Mesenchymal stem cell (in vitro differentiated cells and primary cell): ENCODE data around the gene ZBED1.

Source experiments
- DNase-seq: peaks from one replicate; pipeline ENCODE4 v3.0.0-alpha.2; 2013
- H2AFZ ChIP-seq: one replicate; pipeline ENCODE4 v1.6.1; 2013; ENCODE audit warnings: low read depth, mild to moderate bottlenecking, control low read depth, inconsistent platforms, low read length, moderate library complexity
- H2AK5ac ChIP-seq: 2 replicates; pipeline ENCODE4 v1.6.1; 2013; ENCODE audit warnings: low read length, moderate library complexity, mild to moderate bottlenecking, inconsistent platforms; ENCODE audit not compliant: severe bottlenecking
- H2BK120ac ChIP-seq: one replicate; pipeline ENCODE4 v1.6.1; 2013; ENCODE audit warnings: low read depth, mild to moderate bottlenecking, inconsistent platforms, low read length, moderate library complexity
- H2BK12ac ChIP-seq, 2 experiments: one replicate each; pipeline ENCODE4 v1.6.1; 2013; ENCODE audit warnings: inconsistent platforms in 2 of 2, low read length in 2 of 2, mild to moderate bottlenecking in 2 of 2, moderate library complexity in 2 of 2, control low read depth in 1 of 2
- H2BK15ac ChIP-seq: one replicate; pipeline ENCODE4 v1.6.1; 2013; ENCODE audit warnings: mild to moderate bottlenecking, low read depth, inconsistent platforms; ENCODE audit not compliant: poor library complexity, severe bottlenecking
- H2BK5ac ChIP-seq: 2 replicates; pipeline ENCODE4 v1.6.1; 2013; ENCODE audit warnings: low read depth, mild to moderate bottlenecking, low read length, control low read depth, inconsistent platforms; ENCODE audit not compliant: poor library complexity, severe bottlenecking
- H3K14ac ChIP-seq, 2 experiments: one replicate each; pipeline ENCODE4 v1.6.1; 2013; ENCODE audit warnings: inconsistent platforms in 2 of 2, low read length in 2 of 2, control low read depth in 1 of 2, mild to moderate bottlenecking in 1 of 2, moderate library complexity in 1 of 2
- H3K18ac ChIP-seq, 2 experiments: one replicate each; pipeline ENCODE4 v1.6.1; 2013; ENCODE audit warnings: inconsistent platforms in 2 of 2, low read length in 2 of 2, control low read depth in 1 of 2, low read depth in 1 of 2, mild to moderate bottlenecking in 1 of 2
- H3K23ac ChIP-seq, 2 experiments: one replicate each; pipeline ENCODE4 v1.6.1; 2013; ENCODE audit warnings: inconsistent platforms in 2 of 2, low read length in 2 of 2, mild to moderate bottlenecking in 2 of 2, moderate library complexity in 2 of 2, control low read depth in 1 of 2
- H3K27ac ChIP-seq: 2 replicates; pipeline ENCODE4 v1.5.1; 2013; ENCODE audit warnings: mild to moderate bottlenecking, moderate library complexity, low read length, control low read depth, inconsistent platforms; ENCODE audit not compliant: poor library complexity, severe bottlenecking
- H3K27me3 ChIP-seq, 2 experiments: 2 replicates each; pipeline versions ENCODE4 v1.6.1 to v1.7.0; 2013; ENCODE audit warnings: low read length in 2 of 2, mild to moderate bottlenecking in 2 of 2, moderate library complexity in 2 of 2, control low read depth in 1 of 2, inconsistent platforms in 1 of 2; ENCODE audit not compliant: control insufficient read depth in 1 of 2, insufficient read depth in 1 of 2
- H3K36me3 ChIP-seq, 2 experiments: 2 replicates each; pipeline versions ENCODE4 v1.6.1 to v1.7.0; 2013; ENCODE audit warnings: low read length in 2 of 2, control low read depth in 1 of 2, inconsistent platforms in 1 of 2, low read depth in 1 of 2, mild to moderate bottlenecking in 1 of 2; ENCODE audit not compliant: insufficient read depth in 2 of 2, control insufficient read depth in 1 of 2
- H3K4ac ChIP-seq, 2 experiments: one replicate each; pipeline ENCODE4 v1.6.1; 2013; ENCODE audit warnings: inconsistent platforms in 2 of 2, low read length in 2 of 2, mild to moderate bottlenecking in 2 of 2, moderate library complexity in 2 of 2, control low read depth in 1 of 2, low read depth in 1 of 2
- H3K4me1 ChIP-seq: 2 replicates; pipeline ENCODE4 v1.6.1; 2013; ENCODE audit warnings: low read depth, low read length, control low read depth; ENCODE audit not compliant: control insufficient read depth, insufficient read depth
- H3K4me2 ChIP-seq: 2 replicates; pipeline ENCODE4 v1.6.1; 2013; ENCODE audit warnings: low read length, mild to moderate bottlenecking, inconsistent platforms; ENCODE audit not compliant: poor library complexity, severe bottlenecking
- H3K4me3 ChIP-seq, 2 experiments: 2 replicates each; pipeline versions ENCODE4 v1.5.1 to v1.7.0; 2013; ENCODE audit warnings: low read length in 2 of 2, mild to moderate bottlenecking in 2 of 2, control low read depth in 1 of 2, low read depth in 1 of 2; ENCODE audit not compliant: insufficient read depth in 1 of 2
- H3K79me1 ChIP-seq: replicated peaks from 2 replicates; pipeline ENCODE4 v1.6.1; 2013; ENCODE audit warnings: mild to moderate bottlenecking, control low read depth, low read length, inconsistent platforms; ENCODE audit not compliant: poor library complexity, severe bottlenecking
- H3K9ac ChIP-seq: 2 replicates; pipeline ENCODE4 v1.7.0; 2013; ENCODE audit warnings: mild to moderate bottlenecking, low read length, moderate library complexity
- H3K9me3 ChIP-seq: 2 replicates; pipeline ENCODE4 v1.7.0; 2013; ENCODE audit warnings: mild to moderate bottlenecking, low read length; ENCODE audit not compliant: control insufficient read depth
- H4K8ac ChIP-seq: one replicate; pipeline ENCODE4 v1.6.1; 2013; ENCODE audit warnings: inconsistent platforms, mild to moderate bottlenecking, low read length, moderate library complexity
- H4K91ac ChIP-seq: one replicate; pipeline ENCODE4 v1.6.1; 2013; ENCODE audit warnings: mild to moderate bottlenecking, low read length, inconsistent platforms
- WGBS: methylation state at CpG from one replicate; pipeline ENCODE4 v1.1.7; 2013; ENCODE audit warnings: mixed read lengths; 5-methylcytosine and 5-hydroxymethylcytosine counted together

ZBED1 gene

GRCh38 chrX:2503591-2504500, 3.1 kb upstream of the ZBED1 start:
- Histone ChIP-seq H2BK120ac (no peak overlapping the region), H4K91ac (no peak overlapping the region), H2AK5ac (peak overlapping the region; percentile 18), H3K4me2 (no peak overlapping the region), H3K36me3 (no peaks in the 10 kb centered on the region), H3K9ac (no peak overlapping the region), H2AFZ (no peak overlapping the region), H3K27me3 (peaks cover 0 to 7% of the 10 kb centered on the region in 2 experiments), H2BK15ac (no peak overlapping the region), H3K27ac (no peak overlapping the region), H3K9me3 (no peaks in the 10 kb centered on the region), H3K4me3 (no peak overlapping the region), H3K18ac (no peak overlapping the region), H3K4me1 (peaks cover 16% of the 10 kb centered on the region), H4K8ac (no peak overlapping the region), H3K23ac (no peak overlapping the region), H3K14ac (no peak overlapping the region), H3K4ac (no peak overlapping the region), H3K79me1 (no peaks in the 10 kb centered on the region), H2BK5ac (no peak overlapping the region), H2BK12ac (no peak overlapping the region)
- DNase-seq: no peak
- WGBS: 93% methylated on average over 8 of the region's 13 CpGs

- Histone ChIP-seq H3K36me3 (no peaks in the 10 kb centered on the region), H2BK5ac (no peak overlapping the region), H3K79me1 (no peaks in the 10 kb centered on the region), H3K4ac (no peak overlapping the region), H3K4me3 (no peak overlapping the region), H3K14ac (no peak overlapping the region), H2BK15ac (no peak overlapping the region), H4K8ac (peak overlapping the region; percentile 82), H2AFZ (no peak overlapping the region), H3K9ac (no peak overlapping the region), H3K4me2 (no peak overlapping the region), H3K18ac (no peak overlapping the region), H2BK12ac (no peak overlapping the region), H3K4me1 (peaks cover 16% of the 10 kb centered on the region), H3K23ac (no peak overlapping the region), H2BK120ac (no peak overlapping the region), H3K9me3 (no peaks in the 10 kb centered on the region), H3K27me3 (peaks cover 0 to 2% of the 10 kb centered on the region in 2 experiments), H3K27ac (no peak overlapping the region), H2AK5ac (peak overlapping the region; percentile 87), H4K91ac (no peak overlapping the region)
- DNase-seq: peak; percentile 82
- WGBS: 56% methylated on average over 19 of the region's 19 CpGs
Observed at GRCh38 chrX:2502668-2503519, 2.1 kb upstream of the ZBED1 start.

GRCh38 chrX:2502120-2502667, 1.4 kb upstream of the ZBED1 start:
- peak overlapping the region; percentile 57 for H2BK5ac ChIP-seq
- no peak overlapping the region for H2BK120ac ChIP-seq
- no peak overlapping the region for H3K27ac ChIP-seq
- no peaks in the 10 kb centered on the region for H3K27me3 ChIP-seq
- no peak overlapping the region for H3K14ac ChIP-seq
- no peaks in the 10 kb centered on the region for H3K79me1 ChIP-seq
- no peak overlapping the region for H3K4me3 ChIP-seq
- H4K91ac ChIP-seq: peak overlapping the region; percentile 15
- H3K36me3 ChIP-seq: no peaks in the 10 kb centered on the region
- H3K9ac ChIP-seq: no peak overlapping the region
- no peak overlapping the region for H3K18ac ChIP-seq
- peak overlapping the region; percentile 87 for H2AK5ac ChIP-seq
- DNase-seq: no peak
- H2AFZ ChIP-seq: no peak overlapping the region
- 95% methylated on average over 5 of the region's 5 CpGs for WGBS
- H3K4me2 ChIP-seq: no peak overlapping the region
- peak overlapping the region; percentile 44 for H2BK15ac ChIP-seq
- H3K9me3 ChIP-seq: no peaks in the 10 kb centered on the region
- no peak overlapping the region for H2BK12ac ChIP-seq
- peaks cover 16% of the 10 kb centered on the region for H3K4me1 ChIP-seq
- no peak overlapping the region for H3K4ac ChIP-seq
- no peak overlapping the region for H3K23ac ChIP-seq
- H4K8ac ChIP-seq: peak overlapping the region; percentile 72
